Measurements from ENCODE around the gene LEKR1. TPM values are rescaled to one million over a fixed set of nuclear protein-coding genes. Genes with fewer than 3 reads are reported as not detected.

LEKR1 gene
- total and polyA plus RNA-seq, 9 of the 15 experiments (the other 6 are each of a cell fraction or from before 2014, with no cell fraction given), result 0.76 to 1.8 (median 1.2) TPM

DNA sequence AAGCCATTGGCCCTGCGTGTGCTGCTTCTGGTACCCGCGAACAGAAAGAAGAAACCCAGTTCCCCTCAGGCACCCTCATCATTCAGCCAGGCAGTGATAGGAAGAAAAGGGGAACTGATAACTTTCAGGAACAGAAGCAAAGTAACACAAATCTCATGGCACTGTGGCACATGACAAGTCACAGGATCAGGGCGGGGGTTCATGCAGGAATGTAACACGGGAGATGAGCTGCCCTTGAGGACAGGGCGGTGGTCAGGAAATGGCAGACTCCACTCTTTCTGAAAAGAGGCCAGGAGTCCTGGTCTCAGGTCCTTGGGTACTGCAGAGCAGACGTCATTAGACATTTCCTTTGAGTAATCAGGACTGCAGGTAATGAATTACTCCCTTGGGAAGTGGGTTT lies 238.2 kb downstream of the LEKR1 start (continued):
- TF ChIP-seq, protein P1, sequence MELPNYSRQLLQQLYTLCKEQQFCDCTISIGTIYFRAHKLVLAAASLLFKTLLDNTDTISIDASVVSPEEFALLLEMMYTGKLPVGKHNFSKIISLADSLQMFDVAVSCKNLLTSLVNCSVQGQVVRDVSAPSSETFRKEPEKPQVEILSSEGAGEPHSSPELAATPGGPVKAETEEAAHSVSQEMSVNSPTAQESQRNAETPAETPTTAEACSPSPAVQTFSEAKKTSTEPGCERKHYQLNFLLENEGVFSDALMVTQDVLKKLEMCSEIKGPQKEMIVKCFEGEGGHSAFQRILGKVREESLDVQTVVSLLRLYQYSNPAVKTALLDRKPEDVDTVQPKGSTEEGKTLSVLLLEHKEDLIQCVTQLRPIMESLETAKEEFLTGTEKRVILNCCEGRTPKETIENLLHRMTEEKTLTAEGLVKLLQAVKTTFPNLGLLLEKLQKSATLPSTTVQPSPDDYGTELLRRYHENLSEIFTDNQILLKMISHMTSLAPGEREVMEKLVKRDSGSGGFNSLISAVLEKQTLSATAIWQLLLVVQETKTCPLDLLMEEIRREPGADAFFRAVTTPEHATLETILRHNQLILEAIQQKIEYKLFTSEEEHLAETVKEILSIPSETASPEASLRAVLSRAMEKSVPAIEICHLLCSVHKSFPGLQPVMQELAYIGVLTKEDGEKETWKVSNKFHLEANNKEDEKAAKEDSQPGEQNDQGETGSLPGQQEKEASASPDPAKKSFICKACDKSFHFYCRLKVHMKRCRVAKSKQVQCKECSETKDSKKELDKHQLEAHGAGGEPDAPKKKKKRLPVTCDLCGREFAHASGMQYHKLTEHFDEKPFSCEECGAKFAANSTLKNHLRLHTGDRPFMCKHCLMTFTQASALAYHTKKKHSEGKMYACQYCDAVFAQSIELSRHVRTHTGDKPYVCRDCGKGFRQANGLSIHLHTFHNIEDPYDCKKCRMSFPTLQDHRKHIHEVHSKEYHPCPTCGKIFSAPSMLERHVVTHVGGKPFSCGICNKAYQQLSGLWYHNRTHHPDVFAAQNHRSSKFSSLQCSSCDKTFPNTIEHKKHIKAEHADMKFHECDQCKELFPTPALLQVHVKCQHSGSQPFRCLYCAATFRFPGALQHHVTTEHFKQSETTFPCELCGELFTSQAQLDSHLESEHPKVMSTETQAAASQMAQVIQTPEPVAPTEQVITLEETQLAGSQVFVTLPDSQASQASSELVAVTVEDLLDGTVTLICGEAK (IDR thresholded peaks at IDR 0.05), result no peak
- TF ChIP-seq, protein P1 (CRISPR knock-in tag; IDR thresholded peaks at IDR 0.05), result no peak
- TF ChIP-seq MLX (CRISPR knock-in tag; conservative IDR thresholded peaks at IDR 0.05) (no peak), DEAF1 (CRISPR knock-in tag; IDR thresholded peaks at IDR 0.05) (no peak), ZNF76 (CRISPR knock-in tag; IDR thresholded peaks at IDR 0.05; ENCODE audit: borderline replicate concordance) (no peak), UBTF (IDR thresholded peaks at IDR 0.05; ENCODE audit: borderline replicate concordance in 1 of 2, low read depth in 2 of 2, low read length in 2 of 2) (no peak), SPI1 (IDR thresholded peaks at IDR 0.05; ENCODE audit: borderline replicate concordance, low read depth, low read length) (peak; percentile 88; the same call in 1 of the 2 replicates), ARNT (IDR thresholded peaks at IDR 0.05) (no peak), ZNF785 (CRISPR knock-in tag; IDR thresholded peaks at IDR 0.05) (no peak), XRCC5 (IDR thresholded peaks at IDR 0.05; ENCODE audit: low read depth, low read length) (no peak), ZNF583 (CRISPR knock-in tag; IDR thresholded peaks at IDR 0.05) (peak; percentile 40; the same call in 1 of the 2 replicates), SREBF2 (CRISPR knock-in tag; IDR thresholded peaks at IDR 0.05) (no peak), ZNF780A (CRISPR knock-in tag; IDR thresholded peaks at IDR 0.05) (no peak)
- TF ChIP-seq, protein P2, sequence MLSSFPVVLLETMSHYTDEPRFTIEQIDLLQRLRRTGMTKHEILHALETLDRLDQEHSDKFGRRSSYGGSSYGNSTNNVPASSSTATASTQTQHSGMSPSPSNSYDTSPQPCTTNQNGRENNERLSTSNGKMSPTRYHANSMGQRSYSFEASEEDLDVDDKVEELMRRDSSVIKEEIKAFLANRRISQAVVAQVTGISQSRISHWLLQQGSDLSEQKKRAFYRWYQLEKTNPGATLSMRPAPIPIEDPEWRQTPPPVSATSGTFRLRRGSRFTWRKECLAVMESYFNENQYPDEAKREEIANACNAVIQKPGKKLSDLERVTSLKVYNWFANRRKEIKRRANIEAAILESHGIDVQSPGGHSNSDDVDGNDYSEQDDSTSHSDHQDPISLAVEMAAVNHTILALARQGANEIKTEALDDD (IDR thresholded peaks at IDR 0.05), result no peak

Measured in K562 (cell line).